GM18508 (cell line): ENCODE results near the gene LRRC63.

ENCODE experiments used
- ATAC-seq: cut with Tn5 transposase; IDR thresholded peaks from one replicate; pipeline ENCODE4 v1.9.1; 2021; ENCODE audit warnings: moderate number of reproducible peaks; ENCODE audit not compliant: insufficient read depth, unreplicated experiment

Gene LRRC63

GRCh38 chr13:46304546-46304945 is 92.8 kb downstream of the LRRC63 start:
- ATAC-seq: no peak

- ATAC-seq: no peak
Observed at GRCh38 chr13:46307554-46307953, 95.8 kb downstream of the LRRC63 start.

- no peak for ATAC-seq
Observed at GRCh38 chr13:46310066-46310465, 98.3 kb downstream of the LRRC63 start.

- no peak for ATAC-seq
Observed at GRCh38 chr13:46311217-46311616, 99.5 kb downstream of the LRRC63 start.

- ATAC-seq: no peak
Observed at GRCh38 chr13:46313024-46313423, 101.3 kb downstream of the LRRC63 start.

- no peak for ATAC-seq
Observed at GRCh38 chr13:46313432-46314257, 101.9 kb downstream of the LRRC63 start.

- no peak for ATAC-seq
Observed at GRCh38 chr13:46314587-46314986, 102.9 kb downstream of the LRRC63 start.

GRCh38 chr13:46315036-46315435 is 103.3 kb downstream of the LRRC63 start:
- no peak for ATAC-seq

GRCh38 chr13:46315491-46316075 is 103.9 kb downstream of the LRRC63 start:
- ATAC-seq: no peak

GRCh38 chr13:46317120-46317519 is 105.4 kb downstream of the LRRC63 start:
- ATAC-seq: no peak

- no peak for ATAC-seq
Observed at GRCh38 chr13:46318986-46319385, 107.3 kb downstream of the LRRC63 start.

GRCh38 chr13:46320406-46320805 is 108.7 kb downstream of the LRRC63 start:
- ATAC-seq: no peak

- ATAC-seq: no peak
Observed at GRCh38 chr13:46320821-46321220, 109.1 kb downstream of the LRRC63 start.

GRCh38 chr13:46321494-46322225 is 109.9 kb downstream of the LRRC63 start:
- ATAC-seq: no peak

GRCh38 chr13:46324976-46325375 is 113.2 kb downstream of the LRRC63 start:
- no peak for ATAC-seq
